Mucosa of stomach (tissue), 1 donor: Measurements from ENCODE around the gene NUP98.
"Not testable (repeated sequence)": the region's sequence is repeated elsewhere in the genome, so short reads cannot be mapped to it uniquely, and the experiment has no call there.

Experiments
- H3K27me3 ChIP-seq: one replicate; pipeline ENCODE4 v1.7.0; 2013; ENCODE audit warnings: mild to moderate bottlenecking, low read length; ENCODE audit not compliant: control insufficient read depth, insufficient read depth
- H3K36me3 ChIP-seq: one replicate; pipeline ENCODE4 v1.7.0; 2013; ENCODE audit warnings: low read length; ENCODE audit not compliant: control insufficient read depth, insufficient read depth
- H3K4me1 ChIP-seq: one replicate; pipeline ENCODE4 v1.7.0; 2013; ENCODE audit warnings: mild to moderate bottlenecking, low read length; ENCODE audit not compliant: control insufficient read depth, insufficient read depth
- H3K4me3 ChIP-seq: one replicate; pipeline ENCODE4 v1.7.0; 2013; ENCODE audit warnings: low read length
- H3K9ac ChIP-seq: one replicate; pipeline ENCODE4 v1.7.0; 2013; ENCODE audit warnings: mild to moderate bottlenecking, low read length, moderate library complexity
- H3K9me3 ChIP-seq: one replicate; pipeline ENCODE4 v1.7.0; 2013; ENCODE audit warnings: mild to moderate bottlenecking, low read length, moderate library complexity; ENCODE audit not compliant: control insufficient read depth
- donor health status: Pancreatic carcinoma.

The NUP98 gene

GRCh38 chr11:3659595-3660515 is 137.5 kb downstream of the NUP98 start:
- H3K27me3 ChIP-seq: no peaks in the 10 kb centered on the region
- H3K4me3 ChIP-seq: no peak overlapping the region
- no peak overlapping the region for H3K9ac ChIP-seq
- no peaks in the 10 kb centered on the region for H3K9me3 ChIP-seq
- H3K4me1 ChIP-seq: no peaks in the 10 kb centered on the region
- H3K36me3 ChIP-seq: no peaks in the 10 kb centered on the region

- Histone ChIP-seq H3K36me3 (no peaks in the 10 kb centered on the region), H3K9ac (no peak overlapping the region), H3K4me3 (no peak overlapping the region), H3K4me1 (no peaks in the 10 kb centered on the region), H3K27me3 (no peaks in the 10 kb centered on the region), H3K9me3 (no peaks in the 10 kb centered on the region)
Observed at GRCh38 chr11:3658252-3658651, 139.1 kb downstream of the NUP98 start.

GRCh38 chr11:3657331-3657730 is 140.0 kb downstream of the NUP98 start:
- not testable (repeated sequence) for H3K4me3 ChIP-seq, H3K27me3 ChIP-seq, H3K36me3 ChIP-seq, H3K9me3 ChIP-seq, H3K4me1 ChIP-seq, H3K9ac ChIP-seq

GRCh38 chr11:3655547-3655946 is 141.8 kb downstream of the NUP98 start:
- no peaks in the 10 kb centered on the region for H3K9me3 ChIP-seq
- no peak overlapping the region for H3K4me3 ChIP-seq
- no peaks in the 10 kb centered on the region for H3K36me3 ChIP-seq
- H3K27me3 ChIP-seq: no peaks in the 10 kb centered on the region
- no peaks in the 10 kb centered on the region for H3K4me1 ChIP-seq
- H3K9ac ChIP-seq: no peak overlapping the region

GRCh38 chr11:3652514-3652913 is 144.8 kb downstream of the NUP98 start:
- H3K27me3 ChIP-seq, H3K4me1 ChIP-seq, H3K36me3 ChIP-seq, H3K9me3 ChIP-seq, H3K9ac ChIP-seq, H3K4me3 ChIP-seq: not testable (repeated sequence)

GRCh38 chr11:3649374-3649773 is 148.0 kb downstream of the NUP98 start:
- not testable (repeated sequence) for H3K27me3 ChIP-seq, H3K9ac ChIP-seq, H3K4me1 ChIP-seq, H3K36me3 ChIP-seq, H3K4me3 ChIP-seq, H3K9me3 ChIP-seq

GRCh38 chr11:3648843-3649242 is 148.5 kb downstream of the NUP98 start:
- not testable (repeated sequence) for H3K4me1 ChIP-seq, H3K9me3 ChIP-seq, H3K36me3 ChIP-seq, H3K4me3 ChIP-seq, H3K27me3 ChIP-seq, H3K9ac ChIP-seq

- Histone ChIP-seq H3K4me3 (no peak overlapping the region), H3K27me3 (peaks cover 3% of the 10 kb centered on the region), H3K9me3 (no peaks in the 10 kb centered on the region)
Observed at GRCh38 chr11:3645552-3645951, 151.8 kb downstream of the NUP98 start.

GRCh38 chr11:3644817-3645235 is 152.5 kb downstream of the NUP98 start, which contains the start of gene ART1:
TSS of gene ART1 (plus strand) at chr11:3645128. CDS start at chr11:3659214, 14,086 bp downstream.
- Histone ChIP-seq H3K9me3 (no peaks in the 10 kb centered on the region), H3K27me3 (peaks cover 3% of the 10 kb centered on the region), H3K36me3 (no peaks in the 10 kb centered on the region), H3K9ac (no peak within 1 kb of the TSS), H3K4me3 (no peak within 1 kb of the TSS), H3K4me1 (peaks cover 15% of the 10 kb centered on the region)

More at GRCh38 chr11:3645552-3645951, 151.8 kb downstream of the NUP98 start:
- Histone ChIP-seq H3K36me3 (no peaks in the 10 kb centered on the region), H3K4me1 (peaks cover 15% of the 10 kb centered on the region), H3K9ac (no peak overlapping the region)

GRCh38 chr11:3643102-3643546 is 154.2 kb downstream of the NUP98 start:
- H3K4me3 ChIP-seq, H3K9ac ChIP-seq, H3K36me3 ChIP-seq, H3K9me3 ChIP-seq, H3K27me3 ChIP-seq: not testable (repeated sequence)
- peaks cover 15% of the 10 kb centered on the region for H3K4me1 ChIP-seq

GRCh38 chr11:3642071-3642951 is 155.0 kb downstream of the NUP98 start:
- peaks cover 15% of the 10 kb centered on the region for H3K4me1 ChIP-seq
- H3K36me3 ChIP-seq: no peaks in the 10 kb centered on the region
- no peaks in the 10 kb centered on the region for H3K9me3 ChIP-seq
- H3K9ac ChIP-seq: peak overlapping the region; percentile 50
- H3K27me3 ChIP-seq: peaks cover 3% of the 10 kb centered on the region
- peak overlapping the region; percentile 54 for H3K4me3 ChIP-seq

- Histone ChIP-seq H3K27me3 (peaks cover 3% of the 10 kb centered on the region), H3K36me3 (no peaks in the 10 kb centered on the region), H3K4me1 (peaks cover 15% of the 10 kb centered on the region), H3K9me3 (no peaks in the 10 kb centered on the region), H3K9ac (peak within 1 kb of the TSS; percentile 50), H3K4me3 (peak within 1 kb of the TSS; percentile 54)
Observed at GRCh38 chr11:3641701-3642070, 155.7 kb downstream of the NUP98 start, which contains the start of gene ART5. TSS of gene ART5 (minus strand) at chr11:3641992. CDS start at chr11:3641862, 130 bp downstream.
